ENCODE measurements around the gene ANKRD33B. TPM values are rescaled to one million over a fixed set of nuclear protein-coding genes. Genes with fewer than 3 reads are reported as not detected.
"Not testable (repeated sequence)": the region's sequence is repeated elsewhere in the genome, so short reads cannot be mapped to it uniquely, and the experiment has no call there.

The ANKRD33B gene
- total RNA-seq, 2 experiments from 2014 or later: 4.4 to 4.8 TPM

DNA sequence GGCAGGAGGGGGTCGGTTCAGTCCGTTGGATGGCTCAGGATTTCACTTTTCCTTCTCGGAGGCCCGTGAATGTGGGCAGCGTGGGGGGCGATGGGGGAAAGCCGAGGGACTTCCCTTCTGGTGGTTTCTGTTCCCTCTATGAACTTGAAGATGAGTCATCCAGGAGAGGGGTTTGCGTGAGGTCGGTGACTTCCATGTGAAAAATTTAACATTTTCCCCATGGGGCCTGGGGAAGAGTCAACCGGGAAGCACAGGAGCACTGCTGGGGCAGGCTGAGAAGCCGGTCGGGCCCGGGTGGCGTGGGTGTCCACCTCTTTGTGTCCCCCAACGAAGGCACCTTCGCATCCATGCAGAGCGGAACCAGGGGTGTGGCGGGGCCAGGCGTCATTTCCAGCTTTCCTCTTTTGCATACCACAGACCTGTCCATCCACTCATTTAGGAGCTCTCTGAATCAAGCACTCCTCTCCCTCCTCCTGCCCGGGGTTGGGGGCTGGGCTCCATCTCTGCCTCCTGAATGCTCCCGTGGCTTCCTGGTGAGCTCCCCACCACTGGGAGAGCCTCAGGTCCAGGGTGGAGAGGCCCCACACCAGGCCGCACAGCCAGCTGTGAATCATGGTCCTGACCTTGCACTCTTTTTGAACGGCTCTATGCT, 68.4 kb downstream of the ANKRD33B start:
- Mint-ChIP-seq H3K27me3 (no peaks in the 10 kb centered on the region), H3K9me3 (no peaks in the 10 kb centered on the region), H3K4me3 (peak overlapping the region; percentile 51), H3K4me1 (peaks cover 68% of the 10 kb centered on the region), H3K27ac (peak overlapping the region; percentile 62), H3K36me3 (peaks cover 9% of the 10 kb centered on the region)
- ATAC-seq (ENCODE audit: low read depth) (no peak), DNase-seq (no peak)
- POLR2A ChIA-PET: interaction anchor here (0.5 kb wide), 1 partner anchor 279 kb away, joined by 3 read pairs; the partner anchor contains the start of gene MARCHF6

DNA sequence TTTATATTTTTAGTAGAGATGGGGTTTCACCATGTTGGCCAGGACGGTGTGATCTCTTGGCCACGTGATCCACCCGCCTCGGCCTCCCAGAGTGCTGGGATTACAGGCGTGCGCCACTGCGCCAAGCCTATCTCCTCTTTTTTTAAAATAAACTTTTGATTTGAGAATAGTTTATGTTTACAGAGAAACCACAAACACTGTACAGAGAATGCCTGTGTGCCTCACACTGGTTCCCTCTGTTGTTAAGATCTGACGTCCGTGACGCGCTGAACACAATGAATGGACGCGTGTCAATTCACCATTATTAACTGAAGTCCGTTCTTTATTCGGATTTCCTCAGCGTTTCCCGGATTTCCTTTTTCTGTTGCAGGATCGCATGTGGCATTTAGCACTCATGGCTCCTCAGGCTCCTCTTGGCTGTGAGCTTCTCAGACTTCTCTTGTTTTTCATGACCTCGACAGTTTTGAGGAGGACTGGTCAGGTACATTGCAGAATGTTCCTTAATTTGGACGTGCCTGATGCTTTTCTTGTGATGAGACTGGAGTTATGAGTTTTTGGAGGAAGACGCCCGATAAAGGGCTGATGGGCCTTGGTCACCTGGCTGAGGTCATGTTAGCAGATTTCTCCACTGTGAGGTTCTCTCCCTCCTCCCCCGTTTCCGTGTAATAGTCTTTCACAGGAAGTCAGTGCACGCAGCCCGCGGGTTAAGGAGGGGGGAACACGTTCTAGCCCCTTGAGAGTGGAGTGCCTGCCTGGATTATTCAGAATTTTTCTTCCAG, 69.6 kb downstream of the ANKRD33B start:
- Mint-ChIP-seq H3K27me3 (no peaks in the 10 kb centered on the region), H3K9me3 (peaks cover 3% of the 10 kb centered on the region), H3K27ac (peak overlapping the region; percentile 99), H3K36me3 (peaks cover 13% of the 10 kb centered on the region), H3K4me1 (peaks cover 60% of the 10 kb centered on the region), H3K4me3 (peak overlapping the region; percentile 72)
- POLR2A ChIA-PET: interaction anchor here (0.6 to 1.2 kb wide), 2 partner anchors 183 to 339 kb away, joined by 3 read pairs; no protein-coding TSS in a partner anchor
- DNase-seq: peak; percentile 59
- peak; percentile 62 for ATAC-seq (ENCODE audit: low read depth)

DNA sequence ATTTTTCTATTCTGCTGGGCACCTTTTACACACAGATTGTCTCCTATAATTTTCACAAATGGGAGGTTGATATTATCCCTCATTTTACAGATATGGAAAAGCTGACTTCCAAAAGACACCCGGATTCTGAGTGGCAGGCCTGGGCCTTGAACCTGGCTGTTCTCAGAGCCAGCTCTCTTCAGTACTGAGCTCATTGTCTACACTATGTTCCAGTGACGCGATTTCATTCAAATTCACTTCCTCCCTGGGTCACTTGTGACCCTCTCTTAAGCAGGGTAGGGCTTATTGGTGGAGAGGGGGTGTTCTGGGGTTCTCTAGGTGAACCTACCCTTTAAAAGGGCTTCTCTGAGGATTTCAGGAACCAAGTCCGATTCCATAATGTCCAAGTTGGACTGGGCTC, 70.2 kb downstream of the ANKRD33B start:
- Mint-ChIP-seq H3K9me3 (peaks cover 6% of the 10 kb centered on the region), H3K36me3 (peaks cover 16% of the 10 kb centered on the region), H3K27ac (peak overlapping the region; percentile 99), H3K27me3 (no peaks in the 10 kb centered on the region), H3K4me3 (peak overlapping the region; percentile 72), H3K4me1 (peaks cover 59% of the 10 kb centered on the region)
- no peak for DNase-seq
- peak; percentile 21 for ATAC-seq (ENCODE audit: low read depth)
- POLR2A ChIA-PET: interaction anchor here (1.2 to 1.7 kb wide), 3 partner anchors 127 to 281 kb away, joined by 3 to 5 read pairs (median 5); partner anchors contain the start of genes DAP and MARCHF6

DNA sequence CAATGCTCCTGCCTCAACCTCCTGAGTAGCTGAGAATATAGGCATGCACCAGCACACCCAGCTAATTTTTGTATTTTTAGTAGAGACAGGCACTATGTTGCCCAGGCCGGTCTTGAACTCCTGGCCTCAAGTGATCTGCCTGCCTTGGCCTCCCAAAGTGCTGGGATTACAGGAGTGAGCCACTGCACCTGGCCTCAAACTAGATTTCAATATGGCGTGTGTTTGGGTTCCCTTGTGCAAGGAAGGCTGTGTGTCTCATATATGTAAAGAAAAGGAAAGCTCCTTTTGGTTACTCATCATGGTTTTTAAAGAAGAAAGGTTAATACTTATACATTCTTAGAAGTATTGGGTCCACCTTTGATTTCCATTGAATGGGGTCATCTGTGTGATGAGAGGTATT, 70.7 kb downstream of the ANKRD33B start:
- peaks cover 55% of the 10 kb centered on the region for H3K4me1 Mint-ChIP-seq
- POLR2A ChIA-PET: interaction anchor here (0.9 to 1.7 kb wide), 4 partner anchors 7 to 281 kb away, joined by 3 to 5 read pairs (median 4); partner anchors contain the start of genes DAP and MARCHF6

DNA sequence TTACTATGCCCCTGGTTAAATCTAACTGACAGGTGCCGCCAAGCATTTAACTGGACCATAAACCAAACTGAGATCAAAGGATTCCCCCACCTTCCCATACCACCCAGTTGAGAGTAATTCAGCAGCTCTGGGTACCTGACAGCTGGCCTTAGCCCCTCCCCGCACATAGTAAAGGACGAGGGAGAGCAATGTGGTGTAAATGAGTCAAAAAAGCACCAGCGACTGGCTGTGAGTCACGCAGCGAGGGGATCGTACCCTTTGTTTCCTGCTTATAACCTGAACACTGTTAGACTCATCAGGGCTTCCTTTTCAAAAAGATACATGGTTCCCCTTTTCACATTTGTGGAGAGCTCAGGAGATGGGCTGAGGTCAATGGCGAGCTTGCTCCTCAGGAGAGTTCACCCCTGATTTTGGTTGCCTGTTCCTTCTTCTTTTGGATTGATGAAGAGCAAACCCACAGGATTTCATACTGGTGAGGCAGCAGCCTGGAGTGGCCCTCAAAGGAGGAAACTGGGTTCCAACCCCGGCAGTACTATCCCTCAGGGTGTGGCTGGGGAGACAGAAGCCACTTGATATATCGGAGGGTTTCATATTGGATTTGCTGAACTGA, 71.5 kb downstream of the ANKRD33B start:
- Mint-ChIP-seq H3K4me1 (peaks cover 56% of the 10 kb centered on the region), H3K9me3 (peaks cover 11% of the 10 kb centered on the region), H3K27me3 (no peaks in the 10 kb centered on the region), H3K4me3 (peak overlapping the region; percentile 68), H3K27ac (peak overlapping the region; percentile 99), H3K36me3 (peaks cover 14% of the 10 kb centered on the region)
- DNase-seq: peak; percentile 59
- ATAC-seq (ENCODE audit: low read depth): peak; percentile 91
- POLR2A ChIA-PET: interaction anchor here (0.8 to 1.7 kb wide), 6 partner anchors 8 to 387 kb away, joined by 3 to 5 read pairs (median 4); partner anchors contain the start of genes ATPSCKMT, CCT5, DAP and MARCHF6

More for the DNA sequence above, 70.7 kb downstream of the ANKRD33B start:
- Mint-ChIP-seq H3K27me3 (no peaks in the 10 kb centered on the region), H3K9me3 (peaks cover 6% of the 10 kb centered on the region), H3K36me3 (peaks cover 12% of the 10 kb centered on the region), H3K27ac (peak overlapping the region; percentile 99), H3K4me3 (peak overlapping the region; percentile 68)
- DNase-seq: no peak
- ATAC-seq (ENCODE audit: low read depth): no peak

DNA sequence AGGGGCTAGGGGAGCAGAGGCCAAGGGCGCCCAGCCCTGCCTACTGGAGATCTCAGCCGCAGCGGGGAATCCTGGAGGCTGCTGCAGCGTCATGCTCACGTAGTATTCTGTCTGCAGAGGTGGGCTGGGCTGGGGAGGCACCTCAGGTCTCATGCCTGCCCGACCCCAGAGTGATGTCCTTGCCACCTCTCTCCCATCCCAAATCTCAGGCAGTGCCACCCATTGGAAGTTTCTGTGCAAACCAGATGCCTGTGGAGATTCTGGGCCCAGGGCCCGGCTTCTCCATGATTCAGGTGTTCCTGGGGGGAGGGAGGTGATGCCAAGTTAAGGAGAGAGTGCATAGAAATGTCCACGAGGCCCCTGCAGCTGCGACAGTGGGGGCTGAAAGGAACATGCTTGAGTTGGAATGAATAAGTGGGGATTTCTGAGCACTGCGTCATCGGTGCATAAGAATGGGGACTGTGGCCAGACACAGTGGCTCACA, 72.0 kb downstream of the ANKRD33B start:
- Mint-ChIP-seq H3K27me3 (no peaks in the 10 kb centered on the region), H3K9me3 (peaks cover 11% of the 10 kb centered on the region), H3K4me3 (peak overlapping the region; percentile 68), H3K27ac (peak overlapping the region; percentile 99), H3K4me1 (peaks cover 56% of the 10 kb centered on the region), H3K36me3 (peaks cover 16% of the 10 kb centered on the region)
- DNase-seq: no peak
- ATAC-seq (ENCODE audit: low read depth): no peak
- POLR2A ChIA-PET: interaction anchor here (0.8 to 1.7 kb wide), 5 partner anchors 8 to 388 kb away, joined by 3 to 5 read pairs (median 4); partner anchors contain the start of genes ATPSCKMT, CCT5 and MARCHF6

DNA sequence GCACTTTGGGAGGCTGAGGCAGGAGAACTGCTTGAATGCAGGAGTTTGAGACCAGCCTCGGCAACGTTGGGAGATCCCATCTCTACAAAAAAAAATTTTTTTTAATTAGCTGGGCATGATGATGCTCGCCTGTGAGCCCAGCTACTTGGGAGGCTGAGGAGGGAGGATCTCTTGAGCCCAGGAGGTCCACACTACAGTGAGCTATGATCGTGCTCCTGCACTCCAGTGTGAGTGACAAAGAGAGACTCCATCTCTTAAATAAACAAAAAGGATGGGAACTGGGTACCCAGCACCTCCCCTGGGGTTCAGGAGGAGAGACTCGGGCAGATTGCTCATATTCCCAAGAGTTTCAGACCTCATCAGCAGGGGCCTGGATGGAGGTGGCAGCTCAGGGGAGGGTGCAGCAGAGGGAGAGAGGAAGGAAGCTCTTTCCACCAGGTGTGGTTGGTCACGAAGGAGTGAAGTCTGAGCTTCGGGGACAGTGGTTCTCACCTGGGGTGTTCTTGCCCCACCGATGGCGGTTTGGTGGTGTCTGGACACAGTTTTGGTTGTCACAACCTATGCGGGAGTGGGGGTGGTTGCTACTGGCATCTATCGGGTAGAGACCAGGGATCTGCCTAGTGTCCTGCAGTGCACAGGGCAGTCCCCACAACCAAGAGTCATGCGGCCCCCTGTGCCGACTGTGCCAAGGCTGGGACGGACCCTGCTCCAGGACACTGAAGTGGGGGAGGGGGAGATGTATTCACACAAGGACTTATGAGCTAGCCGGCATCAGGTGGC, 72.7 kb downstream of the ANKRD33B start:
- POLR2A ChIA-PET: interaction anchor here (1.0 kb wide), 2 partner anchors 8 to 9 kb away, joined by 3 to 4 read pairs; no protein-coding TSS in a partner anchor
- H3K4me3 Mint-ChIP-seq: peak overlapping the region; percentile 68
- peaks cover 53% of the 10 kb centered on the region for H3K4me1 Mint-ChIP-seq
- ATAC-seq (ENCODE audit: low read depth) (no peak), DNase-seq (no peak)
- H3K9me3 Mint-ChIP-seq: peaks cover 11% of the 10 kb centered on the region
- H3K36me3 Mint-ChIP-seq: peaks cover 14% of the 10 kb centered on the region
- peak overlapping the region; percentile 99 for H3K27ac Mint-ChIP-seq
- no peaks in the 10 kb centered on the region for H3K27me3 Mint-ChIP-seq

DNA sequence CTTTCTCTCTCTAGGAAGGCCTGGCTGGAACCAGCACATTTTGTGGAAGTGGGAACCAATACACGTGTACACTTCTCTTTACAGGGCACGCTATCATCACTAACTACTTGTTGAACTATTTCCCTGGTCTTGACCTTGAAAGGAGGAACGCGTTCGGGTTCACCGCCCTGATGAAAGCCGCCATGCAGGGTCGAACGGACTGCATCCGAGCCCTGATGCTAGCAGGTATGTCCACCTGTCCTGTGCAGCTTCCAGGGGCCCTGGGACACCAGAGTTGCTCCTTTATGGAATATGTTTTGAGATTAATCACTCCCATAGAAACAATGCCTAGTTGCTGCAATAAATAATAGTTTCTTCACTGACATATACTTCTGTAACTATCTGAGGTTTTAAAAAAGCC, 74.1 kb downstream of the ANKRD33B start:
- H3K4me1 Mint-ChIP-seq: peaks cover 45% of the 10 kb centered on the region
- ATAC-seq (ENCODE audit: low read depth) (no peak), DNase-seq (no peak)
- POLR2A ChIA-PET: no interaction called here
- H3K9me3 Mint-ChIP-seq: peaks cover 11% of the 10 kb centered on the region
- H3K27ac Mint-ChIP-seq: peak overlapping the region; percentile 17
- no peak overlapping the region for H3K4me3 Mint-ChIP-seq
- H3K36me3 Mint-ChIP-seq: peaks cover 19% of the 10 kb centered on the region
- H3K27me3 Mint-ChIP-seq: no peaks in the 10 kb centered on the region

DNA sequence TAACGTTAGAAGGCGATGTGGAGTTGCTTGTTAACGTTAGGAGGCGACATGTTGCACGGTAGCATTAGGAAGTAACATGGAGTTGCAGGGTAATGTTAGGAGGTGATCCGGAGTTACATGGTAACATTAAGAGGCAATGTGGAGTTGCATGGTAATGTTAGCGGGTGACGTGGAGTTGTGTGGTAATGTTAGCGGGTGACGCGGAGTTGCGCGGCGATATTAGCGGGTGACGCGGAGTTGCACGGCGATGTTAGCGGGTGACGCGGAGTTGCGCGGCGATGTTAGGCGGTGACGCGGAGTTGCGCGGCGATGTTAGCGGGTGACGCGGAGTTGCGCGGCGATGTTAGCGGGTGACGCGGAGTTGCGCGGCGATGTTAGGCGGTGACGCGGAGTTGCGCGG, 74.9 kb downstream of the ANKRD33B start:
- Mint-ChIP-seq H3K9me3 (peaks cover 11% of the 10 kb centered on the region), H3K4me1 (peaks cover 40% of the 10 kb centered on the region), H3K36me3 (peaks cover 19% of the 10 kb centered on the region)
- H3K4me3 Mint-ChIP-seq; DNase-seq; H3K27me3 Mint-ChIP-seq; ATAC-seq (ENCODE audit: low read depth); H3K27ac Mint-ChIP-seq; POLR2A ChIA-PET: not testable (repeated sequence)

DNA sequence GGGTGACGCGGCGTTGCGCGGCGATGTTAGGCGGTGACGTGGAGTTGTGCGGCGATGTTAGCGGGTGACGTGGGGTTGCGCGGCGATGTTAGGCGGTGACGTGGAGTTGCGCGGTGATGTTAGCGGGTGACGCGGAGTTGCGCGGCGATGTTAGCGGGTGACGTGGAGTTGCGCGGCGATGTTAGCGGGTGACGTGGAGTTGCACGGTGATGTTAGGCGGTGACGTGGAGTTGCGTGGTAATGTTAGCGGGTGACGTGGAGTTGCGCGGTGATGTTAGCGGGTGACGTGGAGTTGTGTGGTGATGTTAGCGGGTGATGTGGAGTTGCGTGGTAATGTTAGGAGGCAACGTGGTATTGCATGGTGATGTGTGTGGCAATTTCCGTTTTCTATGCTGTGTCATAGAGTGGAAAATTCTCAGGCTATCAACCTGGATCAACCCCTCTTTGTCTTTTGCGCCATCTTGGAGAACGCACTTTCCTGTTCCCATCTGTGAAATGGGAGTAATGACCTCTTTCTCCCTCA, 76.0 kb downstream of the ANKRD33B start:
- ATAC-seq (ENCODE audit: low read depth) (no peak), DNase-seq (no peak)
- peaks cover 21% of the 10 kb centered on the region for H3K36me3 Mint-ChIP-seq
- no peak overlapping the region for H3K27ac Mint-ChIP-seq
- no peak overlapping the region for H3K4me3 Mint-ChIP-seq
- POLR2A ChIA-PET: no interaction called here
- peaks cover 38% of the 10 kb centered on the region for H3K4me1 Mint-ChIP-seq
- H3K27me3 Mint-ChIP-seq: peaks cover 3% of the 10 kb centered on the region
- peaks cover 11% of the 10 kb centered on the region for H3K9me3 Mint-ChIP-seq

DNA sequence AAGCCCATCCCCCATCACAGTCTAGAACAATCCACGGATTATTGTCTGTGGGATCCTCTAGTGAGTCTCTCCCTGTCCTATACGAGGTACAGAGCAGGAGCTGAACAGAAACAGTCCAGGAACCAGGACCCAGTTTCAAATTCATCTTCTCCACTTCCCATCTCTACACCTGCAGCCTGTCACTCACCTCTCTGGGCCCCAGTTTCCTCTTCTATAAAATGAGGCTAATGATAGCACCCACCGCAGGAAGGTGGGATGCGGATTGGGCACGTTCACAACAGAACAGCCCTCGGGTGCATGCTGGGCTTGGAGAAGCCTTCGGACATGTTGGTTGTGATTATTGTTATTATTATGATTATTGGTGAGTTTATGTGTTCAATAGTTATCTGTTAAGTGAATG, 78.5 kb downstream of the ANKRD33B start:
- POLR2A ChIA-PET: no interaction called here
- Mint-ChIP-seq H3K4me1 (peaks cover 25% of the 10 kb centered on the region), H3K27ac (no peak overlapping the region), H3K9me3 (peaks cover 11% of the 10 kb centered on the region), H3K4me3 (no peak overlapping the region), H3K36me3 (peaks cover 24% of the 10 kb centered on the region), H3K27me3 (peaks cover 3% of the 10 kb centered on the region)
- DNase-seq (no peak), ATAC-seq (ENCODE audit: low read depth) (no peak)

DNA sequence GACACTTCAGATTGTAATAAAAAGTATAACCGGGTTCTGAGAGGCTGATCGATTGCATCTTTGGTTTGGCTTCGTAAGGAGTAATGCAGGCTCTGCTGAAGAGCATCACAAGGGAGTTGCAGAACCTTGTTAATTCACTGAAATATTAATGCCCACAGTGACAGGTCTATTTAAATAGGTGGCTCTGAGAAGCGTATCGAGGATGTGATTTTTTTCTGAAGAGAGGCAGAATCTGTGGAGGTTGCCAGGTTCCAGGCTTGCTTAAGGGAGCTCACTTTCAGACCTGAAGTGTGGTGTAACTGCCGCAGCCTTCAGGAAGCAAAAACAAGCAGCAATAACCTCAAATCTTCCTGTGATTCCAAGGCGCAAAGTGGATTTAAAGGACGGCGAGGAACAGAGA, 80.3 kb downstream of the ANKRD33B start:
- Mint-ChIP-seq H3K9me3 (peaks cover 4% of the 10 kb centered on the region), H3K4me1 (peaks cover 21% of the 10 kb centered on the region), H3K4me3 (no peak overlapping the region), H3K27ac (no peak overlapping the region), H3K36me3 (peaks cover 19% of the 10 kb centered on the region), H3K27me3 (peaks cover 3% of the 10 kb centered on the region)
- DNase-seq: no peak
- POLR2A ChIA-PET: interaction anchor here (0.9 kb wide), 1 partner anchor 8 kb away, joined by 3 read pairs; no protein-coding TSS in a partner anchor
- no peak for ATAC-seq (ENCODE audit: low read depth)
